Bronchial epithelial cell (primary cell): ENCODE measurements around the gene IPPK. TPM values are rescaled to one million over a fixed set of nuclear protein-coding genes. Genes with fewer than 3 reads are reported as not detected.

Experiments
- DNase-seq: peaks from one replicate; pipeline ENCODE4 v3.0.0-alpha.2; 2010; ENCODE audit warnings: low read depth
- FAIRE-seq: peaks from 2 replicates; lab custom pipeline; 2011; peaks lifted over from hg19 to GRCh38; lab: Jason Lieb, UNC
- H3K27me3 ChIP-seq: 2 replicates; pipeline ENCODE4 v1.5.1; 2011; ENCODE audit warnings: low read length; ENCODE audit not compliant: control insufficient read depth, insufficient read depth
- H3K36me3 ChIP-seq: 2 replicates; pipeline ENCODE4 v1.5.1; 2011; ENCODE audit warnings: low read length; ENCODE audit not compliant: control insufficient read depth, insufficient read depth
- H3K4me3 ChIP-seq: 2 replicates; pipeline ENCODE4 v1.5.1; 2011; ENCODE audit warnings: mild to moderate bottlenecking, low read depth, low read length, control low read depth
- CTCF ChIP-seq: IDR thresholded peaks from 2 replicates; pipeline ENCODE4 v1.5.1; 2011; ENCODE audit warnings: mild to moderate bottlenecking, moderate library complexity, low read length, control low read depth, inconsistent platforms; ENCODE audit not compliant: insufficient read depth, severe bottlenecking
- total RNA-seq: library from RNA; depleted of rRNA; stranded (reverse); fragments of >200 nt; gene quantifications from 2 replicates; pipeline ENCODE4 v1.2.1, GENCODE V29; 2014

The IPPK gene
- total RNA-seq, 1 donor from 2014 or later, result 27.6 TPM

GRCh38 chr9:92639124-92639523 lies 30.8 kb downstream of the IPPK start:
- Histone ChIP-seq H3K36me3 (peaks cover 52% of the 10 kb centered on the region), H3K4me3 (no peak overlapping the region), H3K27me3 (no peaks in the 10 kb centered on the region)
- DNase-seq (no peak), FAIRE-seq (no peak)
- TF ChIP-seq CTCF, result no peak

DNA sequence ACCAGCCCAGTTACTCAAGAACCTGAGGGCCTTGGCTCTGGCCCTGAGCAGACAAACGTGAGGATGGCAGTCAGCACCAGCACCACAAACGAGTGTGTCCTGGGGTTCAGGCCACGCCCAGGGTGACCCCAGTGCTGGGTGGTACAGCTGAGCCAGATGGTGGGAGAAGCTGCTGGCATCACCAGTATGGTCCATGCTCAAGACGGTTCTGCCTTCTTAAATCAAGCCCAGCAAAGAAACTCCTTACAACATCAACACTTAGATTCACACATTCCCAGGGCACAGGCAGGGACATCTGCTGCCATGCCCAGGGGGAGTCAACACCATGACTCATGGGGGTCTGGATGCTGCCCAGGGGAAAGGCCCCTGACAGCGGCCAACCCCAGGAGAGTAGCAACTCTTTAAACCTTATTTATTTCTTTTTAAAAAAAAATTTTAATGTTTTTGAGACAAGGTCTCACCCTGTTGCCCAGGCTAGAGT lies 31.3 kb downstream of the IPPK start:
- FAIRE-seq (no peak), DNase-seq (no peak)
- Histone ChIP-seq H3K27me3 (no peaks in the 10 kb centered on the region), H3K4me3 (no peak overlapping the region), H3K36me3 (peaks cover 55% of the 10 kb centered on the region)
- no peak for TF ChIP-seq CTCF

GRCh38 chr9:92637886-92638620 lies 31.9 kb downstream of the IPPK start:
- H3K36me3 ChIP-seq, result peaks cover 51% of the 10 kb centered on the region
- H3K27me3 ChIP-seq, result no peaks in the 10 kb centered on the region
- DNase-seq (no peak), FAIRE-seq (no peak)
- no peak for TF ChIP-seq CTCF
- no peak overlapping the region for H3K4me3 ChIP-seq

DNA sequence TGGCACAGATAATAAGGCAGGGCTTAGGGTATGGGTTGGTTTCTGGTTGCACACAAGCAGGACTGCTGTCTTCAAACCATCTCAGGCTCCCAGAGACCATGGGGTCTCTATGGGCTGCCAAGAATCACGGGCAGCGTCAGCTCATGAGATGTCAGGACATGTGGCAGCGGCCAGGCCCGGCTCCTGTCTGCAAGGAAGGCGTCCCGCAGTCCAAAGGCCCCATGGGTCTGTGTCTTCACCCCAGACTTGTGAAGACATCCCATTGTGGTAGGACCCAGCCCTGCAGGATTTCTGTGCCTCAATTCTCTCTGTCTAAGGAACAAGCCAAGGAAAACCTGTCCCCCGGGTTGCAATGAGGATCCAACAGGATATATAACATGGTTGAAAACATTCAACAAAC lies 32.6 kb downstream of the IPPK start:
- Histone ChIP-seq H3K27me3 (no peaks in the 10 kb centered on the region), H3K4me3 (no peak overlapping the region), H3K36me3 (peaks cover 48% of the 10 kb centered on the region)
- no peak for TF ChIP-seq CTCF
- no peak for DNase-seq
- FAIRE-seq, result peak; percentile 7

- H3K4me3 ChIP-seq, result no peak overlapping the region
- peaks cover 46% of the 10 kb centered on the region for H3K36me3 ChIP-seq
- no peak for FAIRE-seq
- no peak for DNase-seq
- TF ChIP-seq CTCF, result no peak
- no peaks in the 10 kb centered on the region for H3K27me3 ChIP-seq
These were observed 33.3 kb downstream of the IPPK start for GRCh38 chr9:92636627-92637026.
